ENCODE results near the gene ZNF536. TPM values are rescaled to one million over a fixed set of nuclear protein-coding genes. Genes with fewer than 3 reads are reported as not detected.
"Not testable (repeated sequence)": the region's sequence is repeated elsewhere in the genome, so short reads cannot be mapped to it uniquely, and the experiment has no call there.

The ZNF536 gene
- total RNA-seq, 1 donor: not detected

- not testable (repeated sequence) for H3K4me1 ChIP-seq (ENCODE audit: insufficient read depth, low read length); H3K9me3 ChIP-seq (ENCODE audit: low read depth, low read length); H3K27me3 ChIP-seq (ENCODE audit: insufficient read depth, low read length); H3K4me3 ChIP-seq (ENCODE audit: low read length)
Measured at GRCh38 chr19:30498085-30498484, 125.9 kb downstream of the ZNF536 start.

- Histone ChIP-seq H3K4me3 (ENCODE audit: low read length) (no peak overlapping the region), H3K4me1 (ENCODE audit: insufficient read depth, low read length) (no peaks in the 10 kb centered on the region), H3K9me3 (ENCODE audit: low read depth, low read length) (no peaks in the 10 kb centered on the region), H3K27me3 (ENCODE audit: insufficient read depth, low read length) (peaks cover 3% of the 10 kb centered on the region)
Measured at GRCh38 chr19:30498707-30499106, 126.5 kb downstream of the ZNF536 start.

- H3K4me1 ChIP-seq (ENCODE audit: insufficient read depth, low read length): no peaks in the 10 kb centered on the region
- peaks cover 3% of the 10 kb centered on the region for H3K27me3 ChIP-seq (ENCODE audit: insufficient read depth, low read length)
- H3K9me3 ChIP-seq (ENCODE audit: low read depth, low read length): no peaks in the 10 kb centered on the region
- H3K4me3 ChIP-seq (ENCODE audit: low read length): no peak overlapping the region
Measured at GRCh38 chr19:30504272-30504671, 132.1 kb downstream of the ZNF536 start.

GRCh38 chr19:30512176-30513081 is 140.2 kb downstream of the ZNF536 start:
- no peaks in the 10 kb centered on the region for H3K9me3 ChIP-seq (ENCODE audit: low read depth, low read length)

GRCh38 chr19:30513082-30513411 is 140.9 kb downstream of the ZNF536 start:
- no peaks in the 10 kb centered on the region for H3K27me3 ChIP-seq (ENCODE audit: insufficient read depth, low read length)
- H3K4me1 ChIP-seq (ENCODE audit: insufficient read depth, low read length): no peaks in the 10 kb centered on the region
- H3K4me3 ChIP-seq (ENCODE audit: low read length): no peak overlapping the region
- no peaks in the 10 kb centered on the region for H3K9me3 ChIP-seq (ENCODE audit: low read depth, low read length)

More at GRCh38 chr19:30512176-30513081, 140.2 kb downstream of the ZNF536 start:
- no peaks in the 10 kb centered on the region for H3K4me1 ChIP-seq (ENCODE audit: insufficient read depth, low read length)
- no peak overlapping the region for H3K4me3 ChIP-seq (ENCODE audit: low read length)
- H3K27me3 ChIP-seq (ENCODE audit: insufficient read depth, low read length): no peaks in the 10 kb centered on the region

- Histone ChIP-seq H3K4me1 (ENCODE audit: insufficient read depth, low read length) (no peaks in the 10 kb centered on the region), H3K27me3 (ENCODE audit: insufficient read depth, low read length) (no peaks in the 10 kb centered on the region), H3K4me3 (ENCODE audit: low read length) (no peak overlapping the region), H3K9me3 (ENCODE audit: low read depth, low read length) (no peaks in the 10 kb centered on the region)
Measured at GRCh38 chr19:30516111-30516510, 143.9 kb downstream of the ZNF536 start.

- H3K4me1 ChIP-seq (ENCODE audit: insufficient read depth, low read length): no peaks in the 10 kb centered on the region
- no peaks in the 10 kb centered on the region for H3K27me3 ChIP-seq (ENCODE audit: insufficient read depth, low read length)
- H3K9me3 ChIP-seq (ENCODE audit: low read depth, low read length): no peaks in the 10 kb centered on the region
- no peak overlapping the region for H3K4me3 ChIP-seq (ENCODE audit: low read length)
Measured at GRCh38 chr19:30516531-30516930, 144.3 kb downstream of the ZNF536 start.

- Histone ChIP-seq H3K9me3 (ENCODE audit: low read depth, low read length) (no peaks in the 10 kb centered on the region), H3K4me3 (ENCODE audit: low read length) (no peak overlapping the region), H3K27me3 (ENCODE audit: insufficient read depth, low read length) (no peaks in the 10 kb centered on the region), H3K4me1 (ENCODE audit: insufficient read depth, low read length) (no peaks in the 10 kb centered on the region)
Measured at GRCh38 chr19:30518965-30519606, 146.9 kb downstream of the ZNF536 start.

GRCh38 chr19:30519607-30520205 is 147.5 kb downstream of the ZNF536 start:
- Histone ChIP-seq H3K9me3 (ENCODE audit: low read depth, low read length) (no peaks in the 10 kb centered on the region), H3K4me3 (ENCODE audit: low read length) (no peak overlapping the region), H3K27me3 (ENCODE audit: insufficient read depth, low read length) (no peaks in the 10 kb centered on the region), H3K4me1 (ENCODE audit: insufficient read depth, low read length) (no peaks in the 10 kb centered on the region)

- Histone ChIP-seq H3K9me3 (ENCODE audit: low read depth, low read length) (no peaks in the 10 kb centered on the region), H3K4me3 (ENCODE audit: low read length) (no peak overlapping the region), H3K4me1 (ENCODE audit: insufficient read depth, low read length) (no peaks in the 10 kb centered on the region), H3K27me3 (ENCODE audit: insufficient read depth, low read length) (no peaks in the 10 kb centered on the region)
Measured at GRCh38 chr19:30520735-30521479, 148.7 kb downstream of the ZNF536 start.

- Histone ChIP-seq H3K4me1 (ENCODE audit: insufficient read depth, low read length) (no peaks in the 10 kb centered on the region), H3K27me3 (ENCODE audit: insufficient read depth, low read length) (no peaks in the 10 kb centered on the region), H3K4me3 (ENCODE audit: low read length) (no peak overlapping the region), H3K9me3 (ENCODE audit: low read depth, low read length) (no peaks in the 10 kb centered on the region)
Measured at GRCh38 chr19:30521937-30522336, 149.8 kb downstream of the ZNF536 start.

GRCh38 chr19:30522341-30522740 is 150.2 kb downstream of the ZNF536 start:
- Histone ChIP-seq H3K4me3 (ENCODE audit: low read length) (no peak overlapping the region), H3K9me3 (ENCODE audit: low read depth, low read length) (no peaks in the 10 kb centered on the region), H3K27me3 (ENCODE audit: insufficient read depth, low read length) (no peaks in the 10 kb centered on the region), H3K4me1 (ENCODE audit: insufficient read depth, low read length) (no peaks in the 10 kb centered on the region)

- H3K4me3 ChIP-seq (ENCODE audit: low read length): no peak overlapping the region
- no peaks in the 10 kb centered on the region for H3K4me1 ChIP-seq (ENCODE audit: insufficient read depth, low read length)
- H3K9me3 ChIP-seq (ENCODE audit: low read depth, low read length): no peaks in the 10 kb centered on the region
- H3K27me3 ChIP-seq (ENCODE audit: insufficient read depth, low read length): no peaks in the 10 kb centered on the region
Measured at GRCh38 chr19:30523791-30524190, 151.6 kb downstream of the ZNF536 start.

- no peaks in the 10 kb centered on the region for H3K4me1 ChIP-seq (ENCODE audit: insufficient read depth, low read length)
- no peak overlapping the region for H3K4me3 ChIP-seq (ENCODE audit: low read length)
- H3K27me3 ChIP-seq (ENCODE audit: insufficient read depth, low read length): no peaks in the 10 kb centered on the region
- H3K9me3 ChIP-seq (ENCODE audit: low read depth, low read length): no peaks in the 10 kb centered on the region
Measured at GRCh38 chr19:30525383-30525782, 153.2 kb downstream of the ZNF536 start.

- Histone ChIP-seq H3K4me1 (ENCODE audit: insufficient read depth, low read length) (no peaks in the 10 kb centered on the region), H3K27me3 (ENCODE audit: insufficient read depth, low read length) (no peaks in the 10 kb centered on the region), H3K4me3 (ENCODE audit: low read length) (no peak overlapping the region), H3K9me3 (ENCODE audit: low read depth, low read length) (no peaks in the 10 kb centered on the region)
Measured at GRCh38 chr19:30528919-30529318, 156.7 kb downstream of the ZNF536 start.

Measured in mononuclear cell (primary cell).